Liver (tissue), 9 donors: Measurements from ENCODE around the gene IMPDH2. TPM values are rescaled to one million over a fixed set of nuclear protein-coding genes. Genes with fewer than 3 reads are reported as not detected.

Experiments
- DNase-seq: peaks from one replicate; pipeline ENCODE4 v3.0.0-alpha.2; 2017; ENCODE audit warnings: low spot score
- H3K27ac ChIP-seq, 2 donors: one replicate each; pipeline ENCODE4 v1.7.0; 2013; ENCODE audit warnings: inconsistent platforms in 2 of 2, low read length in 2 of 2, control low read depth in 1 of 2, low read depth in 1 of 2, mild to moderate bottlenecking in 1 of 2
- H3K27me3 ChIP-seq, 4 donors: one replicate each; pipeline versions ENCODE4 v1.6.1 to v1.7.0; 2013; ENCODE audit warnings: low read length in 3 of 4, inconsistent platforms in 1 of 4, mild to moderate bottlenecking in 1 of 4, moderate library complexity in 1 of 4; ENCODE audit not compliant: control insufficient read depth in 4 of 4, insufficient read depth in 4 of 4
- H3K36me3 ChIP-seq, 4 donors: one replicate each; pipeline versions ENCODE4 v1.6.1 to v1.7.0; 2013; ENCODE audit warnings: low read length in 3 of 4, mild to moderate bottlenecking in 3 of 4, low read depth in 1 of 4, moderate library complexity in 1 of 4; ENCODE audit not compliant: control insufficient read depth in 4 of 4, insufficient read depth in 3 of 4
- H3K4me1 ChIP-seq, 4 donors: one replicate each; pipeline versions ENCODE4 v1.6.1 to v1.7.0; 2013; ENCODE audit warnings: low read length in 3 of 4, mild to moderate bottlenecking in 3 of 4, moderate library complexity in 1 of 4; ENCODE audit not compliant: control insufficient read depth in 4 of 4, insufficient read depth in 4 of 4
- H3K4me3 ChIP-seq, 3 donors: one replicate each; pipeline versions ENCODE4 v1.6.1 to v1.7.0; 2013; ENCODE audit warnings: low read length in 3 of 3, control low read depth in 1 of 3, low read depth in 1 of 3, mild to moderate bottlenecking in 1 of 3
- H3K9ac ChIP-seq, 2 donors: one replicate each; pipeline ENCODE4 v1.7.0; 2013; ENCODE audit warnings: low read length in 2 of 2, mild to moderate bottlenecking in 2 of 2, moderate library complexity in 2 of 2, control low read depth in 1 of 2, low read depth in 1 of 2
- H3K9me3 ChIP-seq, 4 donors: one replicate each; pipeline versions ENCODE4 v1.6.1 to v1.7.0; 2013; ENCODE audit warnings: low read length in 3 of 4; ENCODE audit not compliant: control insufficient read depth in 4 of 4
- ATF3 ChIP-seq: IDR thresholded peaks from 2 replicates; pipeline ENCODE4 v1.6.1; 2016; ENCODE audit warnings: antibody characterized with exemption
- EGR1 ChIP-seq, 2 donors: IDR thresholded peaks; 2 replicates each; pipeline ENCODE4 v1.6.1; 2016 to 2018; ENCODE audit warnings: antibody characterized with exemption in 2 of 2, low read depth in 2 of 2
- FOXA1 ChIP-seq: IDR thresholded peaks from 2 replicates; pipeline ENCODE4 v1.6.1; 2016; ENCODE audit warnings: antibody characterized with exemption
- FOXA2 ChIP-seq: IDR thresholded peaks from 2 replicates; pipeline ENCODE4 v1.6.1; 2016; ENCODE audit warnings: antibody characterized with exemption
- GABPA ChIP-seq, 2 donors: IDR thresholded peaks in 1 of 2; conservative IDR thresholded peaks in 1 of 2; 2 replicates each; pipeline ENCODE4 v1.6.1; 2016; ENCODE audit warnings: antibody characterized with exemption in 2 of 2, mild to moderate bottlenecking in 1 of 2, moderate library complexity in 1 of 2
- HNF4A ChIP-seq, 2 donors: conservative IDR thresholded peaks; 2 replicates each; pipeline ENCODE4 v1.6.1; 2016; ENCODE audit warnings: antibody characterized with exemption in 2 of 2, mild to moderate bottlenecking in 2 of 2
- JUND ChIP-seq, 2 donors: IDR thresholded peaks; 2 replicates each; pipeline ENCODE4 v1.6.1; 2016; ENCODE audit warnings: antibody characterized with exemption in 2 of 2
- NR2F2 ChIP-seq: IDR thresholded peaks from 2 replicates; pipeline ENCODE4 v1.6.1; 2016; ENCODE audit warnings: antibody characterized with exemption
- REST ChIP-seq: IDR thresholded peaks from 2 replicates; pipeline ENCODE4 v1.6.1; 2016; ENCODE audit warnings: antibody characterized with exemption, mild to moderate bottlenecking
- RXRA ChIP-seq, 2 donors: IDR thresholded peaks; 2 replicates each; pipeline ENCODE4 v1.6.1; 2017 to 2018; ENCODE audit warnings: antibody characterized with exemption in 2 of 2, mild to moderate bottlenecking in 1 of 2
- SP1 ChIP-seq: IDR thresholded peaks from 2 replicates; pipeline ENCODE4 v1.6.1; 2018; ENCODE audit warnings: antibody characterized with exemption, mild to moderate bottlenecking
- YY1 ChIP-seq: IDR thresholded peaks from 2 replicates; pipeline ENCODE4 v1.6.1; 2016; ENCODE audit warnings: antibody characterized with exemption, mild to moderate bottlenecking
- ZBTB33 ChIP-seq: IDR thresholded peaks from 2 replicates; pipeline ENCODE4 v1.6.1; 2016; ENCODE audit warnings: antibody characterized with exemption
- WGBS: extraction: QIAGEN DNeasy Blood & Tissue Kit; methylation state at CpG from one replicate; pipeline ENCODE4 v1.1.7; 2013; 5-methylcytosine and 5-hydroxymethylcytosine counted together
- polyA plus RNA-seq, 2 donors: library from polyadenylated mRNA; stranded (reverse) in 1 of 2; unstranded in 1 of 2; fragments of 200-250 nt in 1 of 2; fragments of >200 nt in 1 of 2; fragmentation: Nextera tagmentation in 1 of 2; extraction: Ambion mirVana in 1 of 2; gene quantifications; one replicate each; pipeline versions ENCODE4 v1.2.1 to v1.2.3, GENCODE V29; 2013 to 2015
- total RNA-seq, 2 donors: library from RNA; depleted of rRNA; stranded (reverse); fragments of >200 nt; gene quantifications; one replicate each; pipeline ENCODE4 v1.2.3, GENCODE V29; 2014
- TF ChIP-seq, protein P1 (sequence below): fragments of 150-350 bp; IDR thresholded peaks from 2 replicates; pipeline ENCODE4 v1.5.1; 2017; ENCODE audit warnings: improper control_type of control experiment, low read depth, low read length; ENCODE audit not compliant: missing input control
- TF ChIP-seq, protein P2 (sequence below): IDR thresholded peaks from 2 replicates; pipeline ENCODE4 v1.6.1; 2016; ENCODE audit warnings: antibody characterized with exemption
- donor health status: healthy.
- donor health status: healthy.
- donor health status: healthy.
- donor health status: healthy.
- donor health status: healthy.

Gene IMPDH2
- total and polyA plus RNA-seq, 4 donors = 20.9 to 182 (median 39.7) TPM

- TF ChIP-seq REST = no peak
- no peak for TF ChIP-seq GABPA (IDR thresholded peaks at IDR 0.05 in 1 of 2, conservative IDR thresholded peaks at IDR 0.05 in 1 of 2)
- TF ChIP-seq JUND (IDR thresholded peaks at IDR 0.05) = no peak
- peak; percentile 15 for TF ChIP-seq NR2F2
- no peak for TF ChIP-seq ATF3
- TF ChIP-seq, protein P1, sequence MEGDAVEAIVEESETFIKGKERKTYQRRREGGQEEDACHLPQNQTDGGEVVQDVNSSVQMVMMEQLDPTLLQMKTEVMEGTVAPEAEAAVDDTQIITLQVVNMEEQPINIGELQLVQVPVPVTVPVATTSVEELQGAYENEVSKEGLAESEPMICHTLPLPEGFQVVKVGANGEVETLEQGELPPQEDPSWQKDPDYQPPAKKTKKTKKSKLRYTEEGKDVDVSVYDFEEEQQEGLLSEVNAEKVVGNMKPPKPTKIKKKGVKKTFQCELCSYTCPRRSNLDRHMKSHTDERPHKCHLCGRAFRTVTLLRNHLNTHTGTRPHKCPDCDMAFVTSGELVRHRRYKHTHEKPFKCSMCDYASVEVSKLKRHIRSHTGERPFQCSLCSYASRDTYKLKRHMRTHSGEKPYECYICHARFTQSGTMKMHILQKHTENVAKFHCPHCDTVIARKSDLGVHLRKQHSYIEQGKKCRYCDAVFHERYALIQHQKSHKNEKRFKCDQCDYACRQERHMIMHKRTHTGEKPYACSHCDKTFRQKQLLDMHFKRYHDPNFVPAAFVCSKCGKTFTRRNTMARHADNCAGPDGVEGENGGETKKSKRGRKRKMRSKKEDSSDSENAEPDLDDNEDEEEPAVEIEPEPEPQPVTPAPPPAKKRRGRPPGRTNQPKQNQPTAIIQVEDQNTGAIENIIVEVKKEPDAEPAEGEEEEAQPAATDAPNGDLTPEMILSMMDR = no peak
- H3K4me1 ChIP-seq = peaks cover 15 to 52% (median 40%) of the 10 kb centered on the region in 4 donors
- H3K27me3 ChIP-seq = no peaks in the 10 kb centered on the region
- WGBS = 1% methylated on average over 51 of the region's 51 CpGs
- peak overlapping the region; percentile 58 to 92 (median 70) for H3K4me3 ChIP-seq
- H3K27ac ChIP-seq = peak overlapping the region; percentile 97 to 99
- no peaks in the 10 kb centered on the region for H3K9me3 ChIP-seq
- DNase-seq = peak; percentile 62
- H3K9ac ChIP-seq = peak overlapping the region; percentile 46 to 96
- peaks cover 0 to 29% (median 22%) of the 10 kb centered on the region in 4 donors for H3K36me3 ChIP-seq
These were observed 8.6 kb downstream of the IMPDH2 start for GRCh38 chr3:49020330-49021212.

DNA sequence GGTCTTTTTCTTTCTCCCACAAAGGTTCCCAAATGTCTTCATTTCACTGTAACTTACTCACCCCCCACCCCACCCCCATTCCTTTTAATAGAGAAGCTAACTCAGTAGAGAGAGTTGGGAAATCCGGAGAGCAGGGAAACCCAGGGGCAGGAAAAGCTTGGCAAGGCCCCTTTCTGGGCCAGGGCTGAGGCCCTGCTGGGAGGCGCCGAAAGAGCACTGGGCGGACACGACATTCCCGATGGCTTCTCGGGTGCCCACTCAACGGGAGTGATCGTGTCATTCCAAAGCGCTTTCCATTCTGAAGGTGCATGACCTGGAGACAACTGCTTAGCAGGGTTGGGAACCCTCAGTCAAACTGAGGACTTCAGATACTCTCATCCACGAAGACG lies 9.3 kb downstream of the IMPDH2 start:
- no peaks in the 10 kb centered on the region for H3K9me3 ChIP-seq
- H3K27ac ChIP-seq = peak overlapping the region; percentile 15 to 97
- peaks cover 14 to 51% (median 37%) of the 10 kb centered on the region in 4 donors for H3K4me1 ChIP-seq
- peaks cover 2 to 29% (median 24%) of the 10 kb centered on the region in 4 donors for H3K36me3 ChIP-seq
- WGBS = 38% methylated on average over 12 of the region's 12 CpGs
- TF ChIP-seq FOXA1 (no peak), FOXA2 (no peak), EGR1 (IDR thresholded peaks at IDR 0.05; ENCODE audit: low read depth in 2 of 2) (no peak), REST (no peak), HNF4A (conservative IDR thresholded peaks at IDR 0.05) (no peak), SP1 (no peak), NR2F2 (no peak), RXRA (IDR thresholded peaks at IDR 0.05) (no peak), GABPA (IDR thresholded peaks at IDR 0.05 in 1 of 2, conservative IDR thresholded peaks at IDR 0.05 in 1 of 2) (no peak), YY1 (no peak), ZBTB33 (no peak)
- TF ChIP-seq, protein P2, sequence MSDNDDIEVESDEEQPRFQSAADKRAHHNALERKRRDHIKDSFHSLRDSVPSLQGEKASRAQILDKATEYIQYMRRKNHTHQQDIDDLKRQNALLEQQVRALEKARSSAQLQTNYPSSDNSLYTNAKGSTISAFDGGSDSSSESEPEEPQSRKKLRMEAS = no peak
- H3K9ac ChIP-seq = peak overlapping the region in 1 of 2 donors; percentile 96
- no peak for DNase-seq
- no peaks in the 10 kb centered on the region for H3K27me3 ChIP-seq
- peak overlapping the region in 2 of 3 donors; percentile 58 to 70 for H3K4me3 ChIP-seq
